ENCODE results near the gene ZSCAN1. TPM values are rescaled to one million over a fixed set of nuclear protein-coding genes. Genes with fewer than 3 reads are reported as not detected.
A peak's percentile ranks its signal among the peaks of the same experiment; 100 is the strongest.

Gene ZSCAN1
- total RNA-seq, 1 donor from 2014 or later = 3.5 TPM

DNA sequence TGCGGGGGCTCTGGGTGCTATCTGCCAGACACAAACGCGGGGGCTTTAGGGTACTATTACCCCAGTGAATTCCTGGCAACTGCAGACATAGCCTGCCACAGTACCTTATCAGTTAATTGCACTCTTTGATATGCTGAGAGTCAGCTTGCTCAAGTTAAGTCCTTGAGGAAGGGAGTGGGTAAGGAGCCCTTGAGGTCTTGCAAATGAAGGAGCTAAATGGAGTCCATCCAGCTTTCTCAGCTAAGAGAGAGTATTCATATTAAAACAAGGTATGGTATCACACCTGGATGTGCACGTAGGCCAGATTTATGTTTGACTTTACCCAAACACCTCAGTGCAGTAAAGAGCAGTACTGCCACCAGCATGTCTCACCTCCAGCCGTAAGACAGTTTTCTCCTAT is 19.7 kb upstream of the ZSCAN1 start:
- H3K27me3 Mint-ChIP-seq (ENCODE audit: low read depth) = no peaks in the 10 kb centered on the region
- no peaks in the 10 kb centered on the region for H3K4me1 Mint-ChIP-seq
- H3K4me3 Mint-ChIP-seq = no peak overlapping the region
- peaks cover 27% of the 10 kb centered on the region for H3K36me3 Mint-ChIP-seq
- no peak for DNase-seq (ENCODE audit: low spot score in 2 of 2, unreplicated experiment in 2 of 2)
- peaks cover 56% of the 10 kb centered on the region for H3K9me3 Mint-ChIP-seq
- TF ChIP-seq, protein P1, sequence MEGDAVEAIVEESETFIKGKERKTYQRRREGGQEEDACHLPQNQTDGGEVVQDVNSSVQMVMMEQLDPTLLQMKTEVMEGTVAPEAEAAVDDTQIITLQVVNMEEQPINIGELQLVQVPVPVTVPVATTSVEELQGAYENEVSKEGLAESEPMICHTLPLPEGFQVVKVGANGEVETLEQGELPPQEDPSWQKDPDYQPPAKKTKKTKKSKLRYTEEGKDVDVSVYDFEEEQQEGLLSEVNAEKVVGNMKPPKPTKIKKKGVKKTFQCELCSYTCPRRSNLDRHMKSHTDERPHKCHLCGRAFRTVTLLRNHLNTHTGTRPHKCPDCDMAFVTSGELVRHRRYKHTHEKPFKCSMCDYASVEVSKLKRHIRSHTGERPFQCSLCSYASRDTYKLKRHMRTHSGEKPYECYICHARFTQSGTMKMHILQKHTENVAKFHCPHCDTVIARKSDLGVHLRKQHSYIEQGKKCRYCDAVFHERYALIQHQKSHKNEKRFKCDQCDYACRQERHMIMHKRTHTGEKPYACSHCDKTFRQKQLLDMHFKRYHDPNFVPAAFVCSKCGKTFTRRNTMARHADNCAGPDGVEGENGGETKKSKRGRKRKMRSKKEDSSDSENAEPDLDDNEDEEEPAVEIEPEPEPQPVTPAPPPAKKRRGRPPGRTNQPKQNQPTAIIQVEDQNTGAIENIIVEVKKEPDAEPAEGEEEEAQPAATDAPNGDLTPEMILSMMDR (IDR thresholded peaks at IDR 0.05; ENCODE audit: unreplicated experiment) = no peak
- no peak overlapping the region for H3K27ac Mint-ChIP-seq

DNA sequence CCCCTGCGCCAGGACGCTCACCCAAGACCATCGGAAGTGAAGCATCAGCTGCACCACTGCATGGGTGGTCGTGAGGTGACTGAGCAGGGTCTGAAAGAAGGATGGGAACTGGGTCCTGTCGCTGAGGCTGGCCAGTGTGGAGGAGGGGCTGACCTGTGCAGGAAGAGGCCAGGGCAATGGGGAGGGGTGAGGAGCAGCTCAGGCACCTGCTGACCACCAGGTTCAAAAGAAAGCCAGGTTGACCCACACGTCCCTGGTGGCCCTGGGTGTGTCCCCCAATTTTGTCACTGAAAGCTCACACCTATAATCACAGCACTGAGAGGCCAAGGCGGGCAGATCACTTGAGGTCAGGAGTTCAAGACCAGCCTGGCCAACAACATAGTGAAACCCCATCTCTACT is 13.7 kb upstream of the ZSCAN1 start:
- Mint-ChIP-seq H3K4me3 (no peak overlapping the region), H3K27me3 (ENCODE audit: low read depth) (no peaks in the 10 kb centered on the region), H3K4me1 (no peaks in the 10 kb centered on the region), H3K9me3 (peaks cover 41% of the 10 kb centered on the region), H3K27ac (no peak overlapping the region), H3K36me3 (peaks cover 5% of the 10 kb centered on the region)
- TF ChIP-seq, protein P1 (IDR thresholded peaks at IDR 0.05; ENCODE audit: unreplicated experiment) = no peak
- no peak for DNase-seq (ENCODE audit: low spot score in 2 of 2, unreplicated experiment in 2 of 2)

DNA sequence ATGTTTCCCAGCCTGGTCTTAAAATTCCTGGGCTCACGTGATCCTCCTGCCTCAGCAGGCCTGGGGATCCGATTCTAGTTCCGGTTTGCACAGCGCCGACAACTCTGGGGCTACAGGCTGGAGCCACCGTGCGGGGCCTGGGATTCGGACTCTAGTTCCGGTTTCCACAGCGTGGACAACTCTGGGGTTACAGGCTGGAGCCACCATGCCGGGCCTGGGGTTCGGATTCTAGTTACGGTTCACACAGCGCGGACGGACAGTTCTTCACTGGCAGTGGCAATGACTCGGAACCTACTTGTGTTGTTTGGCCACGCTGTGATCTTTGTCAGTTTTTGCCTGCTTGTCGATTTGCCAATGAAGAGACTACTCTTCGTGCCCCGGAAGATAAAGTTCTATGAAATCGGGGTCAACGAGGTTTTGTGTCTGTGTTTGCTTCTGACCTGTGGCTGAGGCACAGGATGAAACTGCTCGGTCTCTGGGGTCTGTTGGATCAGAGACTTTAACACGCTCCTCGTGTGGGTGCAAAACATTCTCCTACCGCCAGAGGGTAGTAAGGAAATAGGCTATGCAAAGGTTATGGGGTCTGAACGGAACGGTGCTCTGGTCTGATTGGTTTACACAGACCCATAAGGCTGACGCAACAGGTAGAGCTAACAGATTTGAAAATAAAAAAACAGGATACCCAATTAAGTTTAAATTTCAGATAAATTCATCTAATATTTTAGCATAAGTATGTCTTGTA is 12.1 kb upstream of the ZSCAN1 start:
- Mint-ChIP-seq H3K36me3 (peaks cover 5% of the 10 kb centered on the region), H3K27ac (no peak overlapping the region), H3K9me3 (peaks cover 36% of the 10 kb centered on the region), H3K27me3 (ENCODE audit: low read depth) (no peaks in the 10 kb centered on the region), H3K4me1 (no peaks in the 10 kb centered on the region), H3K4me3 (no peak overlapping the region)
- DNase-seq (ENCODE audit: low spot score in 2 of 2, unreplicated experiment in 2 of 2) = no peak
- TF ChIP-seq, protein P1 (IDR thresholded peaks at IDR 0.05; ENCODE audit: unreplicated experiment) = peak; percentile 8

DNA sequence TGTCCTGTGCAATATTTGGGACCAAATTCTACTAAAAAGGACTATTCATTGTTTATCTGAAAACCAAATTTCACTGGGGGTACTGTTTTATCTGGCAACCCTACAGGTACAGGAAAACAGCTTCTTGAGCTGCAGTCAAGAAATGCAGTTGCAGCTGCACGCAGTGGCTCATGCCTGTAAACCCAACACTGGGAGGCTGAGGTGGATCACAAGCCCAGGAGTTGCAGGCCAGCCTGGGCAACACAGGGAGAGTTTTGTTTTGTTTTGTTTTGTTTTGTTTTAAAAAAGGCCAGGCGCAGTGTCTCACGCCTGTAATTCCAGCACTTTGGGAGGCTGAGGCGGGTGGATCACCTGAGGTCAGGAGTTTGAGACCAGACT is 11.6 kb upstream of the ZSCAN1 start:
- Mint-ChIP-seq H3K27ac (no peak overlapping the region), H3K4me1 (no peaks in the 10 kb centered on the region), H3K9me3 (peaks cover 34% of the 10 kb centered on the region), H3K4me3 (no peak overlapping the region), H3K36me3 (peaks cover 5% of the 10 kb centered on the region), H3K27me3 (ENCODE audit: low read depth) (no peaks in the 10 kb centered on the region)
- DNase-seq (ENCODE audit: low spot score in 2 of 2, unreplicated experiment in 2 of 2) = no peak
- TF ChIP-seq, protein P1 (IDR thresholded peaks at IDR 0.05; ENCODE audit: unreplicated experiment) = no peak

DNA sequence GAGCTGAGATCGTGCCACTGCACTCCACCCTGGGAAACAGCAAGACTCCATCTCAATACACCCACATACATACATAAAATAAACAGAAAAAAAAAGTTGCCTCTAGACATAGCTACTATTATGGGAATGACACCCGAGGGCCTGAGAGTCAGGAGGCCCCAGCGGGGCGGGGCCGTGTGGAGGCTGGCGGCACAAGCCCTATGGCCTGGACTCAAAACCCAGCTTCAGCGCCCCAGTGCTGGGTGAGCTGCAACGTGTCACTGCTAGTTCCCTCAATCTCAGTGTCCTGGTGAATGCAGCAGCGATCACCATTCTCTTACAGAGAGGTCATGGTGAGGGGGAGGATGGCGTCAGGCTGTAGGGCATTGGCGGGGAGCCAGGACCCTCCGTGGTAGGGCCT is 9.2 kb upstream of the ZSCAN1 start:
- no peak overlapping the region for H3K27ac Mint-ChIP-seq

More for the DNA sequence above, 9.2 kb upstream of the ZSCAN1 start:
- TF ChIP-seq, protein P1 (IDR thresholded peaks at IDR 0.05; ENCODE audit: unreplicated experiment) = no peak
- Mint-ChIP-seq H3K9me3 (peaks cover 36% of the 10 kb centered on the region), H3K27me3 (ENCODE audit: low read depth) (no peaks in the 10 kb centered on the region), H3K4me3 (no peak overlapping the region), H3K36me3 (peaks cover 5% of the 10 kb centered on the region), H3K4me1 (no peaks in the 10 kb centered on the region)
- no peak for DNase-seq (ENCODE audit: low spot score in 2 of 2, unreplicated experiment in 2 of 2)

Measured in mesothelial cell of epicardium (in vitro differentiated cells).